ENCODE results near the gene NCKAP1.
"Not testable (repeated sequence)": the region's sequence is repeated elsewhere in the genome, so short reads cannot be mapped to it uniquely, and the experiment has no call there.

The NCKAP1 gene

DNA sequence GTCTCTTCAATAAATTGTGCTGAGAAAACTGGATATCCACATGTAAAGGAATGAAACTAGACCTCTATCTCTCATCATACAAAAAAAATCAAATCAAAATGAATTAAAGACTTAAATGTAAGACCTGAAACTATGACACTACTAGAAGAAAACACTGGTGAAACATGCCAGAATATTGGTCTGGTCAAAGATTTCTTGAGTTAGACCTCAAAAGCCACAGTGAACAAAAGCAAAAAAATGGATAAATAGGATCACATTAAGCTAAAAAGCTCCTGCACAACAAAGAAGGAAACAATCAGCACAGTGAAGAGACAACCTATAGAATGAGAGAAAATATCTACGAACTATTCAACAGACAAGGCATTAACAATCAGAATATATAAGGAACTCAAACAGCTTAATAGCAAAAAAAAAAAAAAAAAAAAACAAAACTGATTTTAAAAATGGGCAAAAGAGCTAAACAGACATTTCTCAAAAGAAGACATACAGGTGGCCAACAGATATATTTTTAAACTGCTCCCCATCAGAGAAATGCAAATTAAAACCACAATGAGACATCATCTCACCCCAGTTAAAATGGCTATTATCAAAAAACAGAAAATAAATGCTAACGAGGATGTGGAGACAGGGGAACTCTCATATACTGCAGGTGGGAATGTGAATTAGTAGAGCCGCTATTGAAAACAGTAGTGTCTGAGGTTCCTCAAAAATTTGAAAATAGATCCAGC lies 66.3 kb downstream of the NCKAP1 start:
- Mint-ChIP-seq H3K9me3 (peaks cover 35% of the 10 kb centered on the region), H3K27me3 (ENCODE audit: low read depth, poor library complexity) (no peaks in the 10 kb centered on the region), H3K36me3 (ENCODE audit: low read depth) (peaks cover 92% of the 10 kb centered on the region), H3K27ac (no peak overlapping the region), H3K4me3 (no peak overlapping the region), H3K4me1 (no peaks in the 10 kb centered on the region)
- DNase-seq: no peak
- no peak for TF ChIP-seq CTCF (IDR thresholded peaks at IDR 0.05)

DNA sequence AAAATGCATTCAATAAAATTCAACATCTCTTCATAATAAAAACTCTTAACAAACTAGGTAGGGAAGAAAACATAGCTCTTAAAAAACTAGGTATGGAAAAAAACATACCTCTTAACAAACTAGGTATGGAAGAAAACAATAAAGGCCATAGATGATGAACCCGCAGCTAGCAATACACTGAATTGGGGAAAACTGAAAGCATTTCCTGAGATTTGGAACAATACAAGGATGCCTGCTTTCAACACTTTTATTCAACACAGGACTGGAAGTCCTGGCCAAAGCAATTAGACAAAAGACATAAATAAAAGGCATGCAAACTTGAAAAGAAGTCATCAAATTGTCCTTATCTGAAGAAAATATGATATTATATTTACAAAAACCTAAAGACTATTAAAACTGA lies 67.8 kb downstream of the NCKAP1 start:
- Mint-ChIP-seq H3K36me3 (ENCODE audit: low read depth) (peaks cover 98% of the 10 kb centered on the region), H3K9me3 (peaks cover 35% of the 10 kb centered on the region), H3K4me3 (no peak overlapping the region), H3K4me1 (no peaks in the 10 kb centered on the region), H3K27ac (no peak overlapping the region), H3K27me3 (ENCODE audit: low read depth, poor library complexity) (no peaks in the 10 kb centered on the region)
- DNase-seq: no peak
- no peak for TF ChIP-seq CTCF (IDR thresholded peaks at IDR 0.05)

- no peaks in the 10 kb centered on the region for H3K4me1 Mint-ChIP-seq
- H3K27ac Mint-ChIP-seq: no peak overlapping the region
- H3K36me3 Mint-ChIP-seq (ENCODE audit: low read depth): peaks cover 82% of the 10 kb centered on the region
- no peak overlapping the region for H3K4me3 Mint-ChIP-seq
- no peak for DNase-seq
- no peaks in the 10 kb centered on the region for H3K27me3 Mint-ChIP-seq (ENCODE audit: low read depth, poor library complexity)
- no peak for TF ChIP-seq CTCF (IDR thresholded peaks at IDR 0.05)
- H3K9me3 Mint-ChIP-seq: peaks cover 31% of the 10 kb centered on the region
Measured at GRCh38 chr2:182968493-182968892, 69.8 kb downstream of the NCKAP1 start.

- H3K4me3 Mint-ChIP-seq; H3K27me3 Mint-ChIP-seq (ENCODE audit: low read depth, poor library complexity); H3K27ac Mint-ChIP-seq; H3K4me1 Mint-ChIP-seq; DNase-seq: not testable (repeated sequence)
- Mint-ChIP-seq H3K36me3 (ENCODE audit: low read depth) (peaks cover 82% of the 10 kb centered on the region), H3K9me3 (peaks cover 28% of the 10 kb centered on the region)
Measured at GRCh38 chr2:182966356-182966755, 71.9 kb downstream of the NCKAP1 start.

DNA sequence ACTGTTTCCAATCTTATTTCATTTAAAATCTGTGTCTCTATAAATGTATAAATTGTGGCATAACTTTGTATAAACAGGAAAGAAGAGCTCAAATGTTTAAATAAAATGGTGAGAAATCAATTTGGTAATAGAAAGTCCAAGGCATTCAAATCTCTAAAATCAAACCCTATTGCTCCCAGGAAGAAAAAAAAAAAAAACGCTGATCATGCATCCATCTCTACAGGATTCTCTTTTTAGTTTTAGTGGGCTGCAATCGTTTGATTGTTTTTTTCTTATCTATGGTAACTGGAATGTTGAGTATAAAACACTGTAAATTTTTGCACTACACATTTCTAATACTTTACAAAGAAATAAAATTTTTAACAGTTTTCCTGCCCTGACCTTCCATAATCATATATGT lies 75.6 kb downstream of the NCKAP1 start:
- peaks cover 77% of the 10 kb centered on the region for H3K36me3 Mint-ChIP-seq (ENCODE audit: low read depth)
- no peak overlapping the region for H3K27ac Mint-ChIP-seq
- no peak for TF ChIP-seq CTCF (IDR thresholded peaks at IDR 0.05)
- H3K4me1 Mint-ChIP-seq: no peaks in the 10 kb centered on the region
- peaks cover 28% of the 10 kb centered on the region for H3K9me3 Mint-ChIP-seq
- no peaks in the 10 kb centered on the region for H3K27me3 Mint-ChIP-seq (ENCODE audit: low read depth, poor library complexity)
- no peak for DNase-seq
- H3K4me3 Mint-ChIP-seq: no peak overlapping the region

DNA sequence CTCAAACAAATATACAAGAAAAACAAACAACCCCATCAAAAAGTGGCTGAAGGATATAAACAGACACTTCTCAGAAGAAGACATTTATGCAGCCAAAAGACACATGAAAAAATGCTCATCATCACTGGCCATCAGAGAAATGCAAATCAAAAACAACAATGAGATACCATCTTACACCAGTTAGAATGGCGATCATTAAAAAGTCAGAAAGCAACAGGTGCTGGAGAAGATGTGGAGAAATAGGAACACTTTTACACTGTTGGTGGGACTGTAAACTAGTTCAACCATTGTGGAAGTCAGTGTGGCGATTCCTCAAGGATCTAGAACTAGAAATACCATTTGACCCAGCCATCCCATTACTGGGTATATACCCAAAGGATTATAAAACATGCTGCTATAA lies 77.4 kb downstream of the NCKAP1 start:
- DNase-seq; H3K4me3 Mint-ChIP-seq; H3K27me3 Mint-ChIP-seq (ENCODE audit: low read depth, poor library complexity); H3K4me1 Mint-ChIP-seq; H3K27ac Mint-ChIP-seq: not testable (repeated sequence)
- H3K9me3 Mint-ChIP-seq: peaks cover 28% of the 10 kb centered on the region
- peaks cover 74% of the 10 kb centered on the region for H3K36me3 Mint-ChIP-seq (ENCODE audit: low read depth)

GRCh38 chr2:182954789-182955188 lies 83.5 kb downstream of the NCKAP1 start:
- no peaks in the 10 kb centered on the region for H3K27me3 Mint-ChIP-seq (ENCODE audit: low read depth, poor library complexity)
- H3K4me3 Mint-ChIP-seq: no peak overlapping the region
- TF ChIP-seq CTCF (IDR thresholded peaks at IDR 0.05): no peak
- peaks cover 4% of the 10 kb centered on the region for H3K9me3 Mint-ChIP-seq
- H3K36me3 Mint-ChIP-seq (ENCODE audit: low read depth): peaks cover 84% of the 10 kb centered on the region
- no peak for DNase-seq
- H3K27ac Mint-ChIP-seq: peak overlapping the region; percentile 33
- H3K4me1 Mint-ChIP-seq: peaks cover 9% of the 10 kb centered on the region
